NB4 (cell line): ENCODE results near the gene ARRDC5.

ENCODE experiments used
- DNase-seq: peaks from one replicate; pipeline ENCODE4 v3.0.0; 2010; ENCODE audit warnings: low read depth
- H3K4me3 ChIP-seq: one replicate; pipeline ENCODE4 v1.5.1; 2011; ENCODE audit warnings: mild to moderate bottlenecking, low read depth, low read length, moderate library complexity
- CTCF ChIP-seq: IDR thresholded peaks from one replicate; pipeline ENCODE4 v1.5.1; 2012; ENCODE audit warnings: low read depth, low read length
- MAX ChIP-seq: IDR thresholded peaks from 2 replicates; pipeline ENCODE4 v1.6.1; 2011; ENCODE audit warnings: low read depth, low read length
- MYC ChIP-seq: IDR thresholded peaks from 2 replicates; pipeline ENCODE4 v1.6.1; 2011; ENCODE audit warnings: low read depth, low read length
- POLR2A ChIP-seq: IDR thresholded peaks from 2 replicates; pipeline ENCODE4 v1.6.1; 2011; ENCODE audit warnings: mild to moderate bottlenecking; ENCODE audit not compliant: insufficient read length; ENCODE audit errors: extremely low read depth

ARRDC5 gene

GRCh38 chr19:4922530-4923275 lies 20.0 kb upstream of the ARRDC5 start:
- no peak for TF ChIP-seq CTCF
- TF ChIP-seq MAX, result no peak
- TF ChIP-seq POLR2A, result no peak
- TF ChIP-seq MYC, result no peak
- no peak overlapping the region for H3K4me3 ChIP-seq
- DNase-seq, result no peak

GRCh38 chr19:4916292-4917082 lies 13.8 kb upstream of the ARRDC5 start:
- DNase-seq, result no peak
- H3K4me3 ChIP-seq, result no peak overlapping the region
- TF ChIP-seq CTCF (no peak), POLR2A (no peak)

GRCh38 chr19:4914736-4915501 lies 12.2 kb upstream of the ARRDC5 start:
- H3K4me3 ChIP-seq, result no peak overlapping the region
- TF ChIP-seq MAX (no peak), CTCF (no peak), POLR2A (no peak), MYC (no peak)
- no peak for DNase-seq

- no peak for TF ChIP-seq MYC
- no peak for TF ChIP-seq POLR2A
- no peak for TF ChIP-seq MAX
- no peak for TF ChIP-seq CTCF
- no peak for DNase-seq
- no peak overlapping the region for H3K4me3 ChIP-seq
These were observed 11.5 kb upstream of the ARRDC5 start for GRCh38 chr19:4913996-4914735.

GRCh38 chr19:4911786-4912672 lies 9.3 kb upstream of the ARRDC5 start:
- TF ChIP-seq CTCF (peak; percentile 11), MYC (no peak)
- peak; percentile 49 for DNase-seq
- peak overlapping the region; percentile 92 for H3K4me3 ChIP-seq
